SK-N-SH (cell line): Measurements from ENCODE around the gene ITGAL.

Source experiments
- CTCF ChIP-seq: fragments of 200-600 bp; sonication (generic); IDR thresholded peaks from 2 replicates; pipeline ENCODE4 v1.6.1; 2017; ENCODE audit warnings: antibody characterized with exemption, mild to moderate bottlenecking, moderate library complexity
- ELF1 ChIP-seq: IDR thresholded peaks from 2 replicates; pipeline ENCODE4 v1.4.0; 2012
- EP300 ChIP-seq, 2 experiments: IDR thresholded peaks; 2 replicates each; pipeline versions ENCODE4 v1.4.0 to v1.6.1; 2012; ENCODE audit warnings: borderline replicate concordance in 1 of 2, low read depth in 1 of 2, low read length in 1 of 2
- EZH2phosphoT487 ChIP-seq: fragments of 200-600 bp; sonication (generic); IDR thresholded peaks from 2 replicates; pipeline ENCODE4 v1.6.1; 2017; ENCODE audit warnings: low read depth, mixed run types, mild to moderate bottlenecking, antibody characterized with exemption, moderate library complexity, borderline replicate concordance
- FOXM1 ChIP-seq: IDR thresholded peaks from 2 replicates; pipeline ENCODE4 v1.4.0; 2012; ENCODE audit warnings: low read depth, mild to moderate bottlenecking
- MAX ChIP-seq: IDR thresholded peaks from 2 replicates; pipeline ENCODE4 v1.4.0; 2012; ENCODE audit warnings: low read depth
- NRF1 ChIP-seq: IDR thresholded peaks from 2 replicates; pipeline ENCODE4 v1.6.1; 2012; ENCODE audit warnings: low read depth, mild to moderate bottlenecking, low read length
- POLR2AphosphoS5 ChIP-seq: IDR thresholded peaks from 2 replicates; pipeline ENCODE4 v1.6.1; 2012; ENCODE audit warnings: low read depth, low read length
- SMC3 ChIP-seq: IDR thresholded peaks from 2 replicates; pipeline ENCODE4 v1.6.1; 2012; ENCODE audit warnings: low read depth, low read length, improper control_type of control experiment
- YY1 ChIP-seq: IDR thresholded peaks from 2 replicates; pipeline ENCODE4 v1.4.0; 2012; ENCODE audit warnings: low read depth, mild to moderate bottlenecking
- ZBTB33 ChIP-seq: IDR thresholded peaks from 2 replicates; pipeline ENCODE4 v1.4.0; 2012; ENCODE audit warnings: low read depth, borderline replicate concordance

GRCh38 chr16:30449116-30449435, 23.5 kb upstream of the ITGAL start:
- TF ChIP-seq SMC3 (no peak), EZH2phosphoT487 (no peak), CTCF (no peak), POLR2AphosphoS5 (no peak), MAX (no peak), EP300 (IDR thresholded peaks at IDR 0.05; ENCODE audit: borderline replicate concordance in 1 of 2, low read depth in 1 of 2, low read length in 1 of 2) (no peak), ELF1 (no peak), YY1 (no peak), FOXM1 (no peak), ZBTB33 (no peak), NRF1 (no peak)
